Activated CD8-positive, alpha-beta memory T cell treated with anti-CD3 and anti-CD28 coated beads, Interleukin-2, amount 50 U/mL, for 24 hours (primary cell): ENCODE results near the gene CREBL2.

Experiments used
- DNase-seq: peaks from one replicate; pipeline ENCODE4 v3.0.0-alpha.2; 2020; ENCODE audit errors: extremely low read depth

CREBL2 gene

GRCh38 chr12:12681061-12681765 is 69.5 kb downstream of the CREBL2 start:
- DNase-seq, result no peak

- no peak for DNase-seq
Observed at GRCh38 chr12:12682284-12682683, 70.6 kb downstream of the CREBL2 start.

- no peak for DNase-seq
Observed at GRCh38 chr12:12683136-12683697, 71.5 kb downstream of the CREBL2 start.

- DNase-seq, result no peak
Observed at GRCh38 chr12:12683725-12684124, 72.0 kb downstream of the CREBL2 start.

GRCh38 chr12:12684375-12685106 is 72.9 kb downstream of the CREBL2 start:
- no peak for DNase-seq

GRCh38 chr12:12685305-12685704 is 73.6 kb downstream of the CREBL2 start:
- DNase-seq, result no peak

GRCh38 chr12:12686472-12686871 is 74.8 kb downstream of the CREBL2 start:
- no peak for DNase-seq

GRCh38 chr12:12686925-12687324 is 75.2 kb downstream of the CREBL2 start:
- DNase-seq, result no peak

- DNase-seq, result no peak
Observed at GRCh38 chr12:12689647-12690300, 78.1 kb downstream of the CREBL2 start.

GRCh38 chr12:12691549-12691948 is 79.9 kb downstream of the CREBL2 start:
- DNase-seq, result no peak

GRCh38 chr12:12693111-12693671 is 81.5 kb downstream of the CREBL2 start:
- no peak for DNase-seq
